CD4-positive, CD25-positive, alpha-beta regulatory T cell (primary cell): Measurements from ENCODE around the gene SYT1. TPM values are rescaled to one million over a fixed set of nuclear protein-coding genes. Genes with fewer than 3 reads are reported as not detected.

ENCODE experiments used
- ATAC-seq, 2 donors: fragments of 150-1000 bp; cut with Tn5 transposase; one replicate each; pipeline ENCODE4 v1.10.0; 2021; ENCODE audit warnings: low read depth in 2 of 2, moderate number of reproducible peaks in 2 of 2, moderate library complexity in 1 of 2
- DNase-seq, 3 donors: peaks; one replicate each; pipeline versions ENCODE4 v3.0.0 to v3.0.0-alpha.2; 2012 to 2022; ENCODE audit warnings: mixed read lengths in 1 of 3
- H3K27ac ChIP-seq: one replicate; pipeline ENCODE4 v1.7.0; 2013; ENCODE audit warnings: mild to moderate bottlenecking, low read length; ENCODE audit not compliant: insufficient read depth, poor library complexity, severe bottlenecking
- H3K27me3 ChIP-seq: one replicate; pipeline ENCODE4 v1.7.0; 2013; ENCODE audit warnings: low read length; ENCODE audit not compliant: control insufficient read depth, insufficient read depth
- H3K36me3 ChIP-seq: one replicate; pipeline ENCODE4 v1.7.0; 2013; ENCODE audit warnings: mild to moderate bottlenecking, low read length, moderate library complexity; ENCODE audit not compliant: control insufficient read depth, insufficient read depth
- H3K4me1 ChIP-seq: 2 replicates; pipeline ENCODE4 v1.7.0; 2013; ENCODE audit warnings: mild to moderate bottlenecking, low read length; ENCODE audit not compliant: insufficient read depth, control insufficient read depth, poor library complexity, severe bottlenecking
- H3K4me3 ChIP-seq: one replicate; pipeline ENCODE4 v1.7.0; 2013; ENCODE audit warnings: low read depth, mild to moderate bottlenecking, low read length, moderate library complexity
- H3K9me3 ChIP-seq, 2 experiments: 1 replicate in 1 of 2; 2 replicates in 1 of 2; pipeline ENCODE4 v1.7.0; 2013; ENCODE audit warnings: low read length in 2 of 2, mild to moderate bottlenecking in 1 of 2, moderate library complexity in 1 of 2; ENCODE audit not compliant: control insufficient read depth in 2 of 2
- H3K27ac Mint-ChIP-seq, 3 donors: one replicate each; pipeline ENCODE4 v1.8.0; 2020 to 2022; ENCODE audit warnings: mild to moderate bottlenecking in 3 of 3, mixed read lengths in 3 of 3, moderate library complexity in 2 of 3
- H3K27me3 Mint-ChIP-seq: one replicate; pipeline ENCODE4 v1.8.0; 2022; ENCODE audit warnings: mild to moderate bottlenecking, mixed read lengths
- H3K36me3 Mint-ChIP-seq: one replicate; pipeline ENCODE4 v1.8.0; 2020; ENCODE audit warnings: mixed read lengths
- H3K4me1 Mint-ChIP-seq, 4 donors: one replicate each; pipeline ENCODE4 v1.8.0; 2020 to 2022; ENCODE audit warnings: mixed read lengths in 4 of 4, mild to moderate bottlenecking in 1 of 4
- H3K4me3 Mint-ChIP-seq, 4 donors: one replicate each; pipeline ENCODE4 v1.8.0; 2020 to 2022; ENCODE audit warnings: mild to moderate bottlenecking in 4 of 4, mixed read lengths in 4 of 4, moderate library complexity in 3 of 4
- H3K9me3 Mint-ChIP-seq, 7 donors: one replicate each; pipeline ENCODE4 v1.8.0; 2020 to 2022; ENCODE audit warnings: mixed read lengths in 7 of 7, mild to moderate bottlenecking in 3 of 7, moderate library complexity in 2 of 7
- polyA plus RNA-seq, 4 donors: library from polyadenylated mRNA; unstranded; fragments of 300-500 nt; fragmentation: Illumina TruSeq; gene quantifications; one replicate each; pipeline ENCODE4 v1.2.3, GENCODE V29; 2021
- total RNA-seq: library from RNA; stranded (reverse); gene quantifications from one replicate; pipeline ENCODE4 v1.2.3, GENCODE V29; 2022

SYT1 gene
- total and polyA plus RNA-seq, 5 donors from 2014 or later = not detected

DNA sequence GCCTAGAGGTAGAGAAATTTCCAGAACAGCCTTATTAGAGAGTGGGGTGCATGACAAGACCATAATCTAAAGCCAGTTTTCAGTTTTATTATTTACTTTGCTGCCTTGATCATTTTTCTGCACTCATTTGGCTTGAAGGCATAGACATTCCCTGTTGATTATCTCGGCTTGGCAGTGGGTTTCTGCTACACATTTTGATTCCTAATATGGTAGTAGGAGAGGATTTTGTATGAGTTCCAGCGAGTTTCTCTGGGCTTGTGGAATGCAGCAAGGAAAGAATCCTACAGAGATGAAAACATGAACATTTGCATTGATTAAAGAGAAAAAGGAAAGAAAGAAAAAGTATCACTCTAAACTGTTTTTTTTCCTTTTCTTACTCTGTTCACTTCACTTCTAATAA lies 545.0 kb downstream of the SYT1 start:
- H3K36me3 ChIP-seq = no peaks in the 10 kb centered on the region
- H3K36me3 Mint-ChIP-seq = no peaks in the 10 kb centered on the region
- H3K4me3 ChIP-seq = no peak overlapping the region
- no peaks in the 10 kb centered on the region for H3K27me3 ChIP-seq
- ATAC-seq (no peak), DNase-seq (no peak)
- no peak overlapping the region for H3K27ac Mint-ChIP-seq
- peaks cover 0 to 5% (median 0%) of the 10 kb centered on the region in 7 donors for H3K9me3 Mint-ChIP-seq
- H3K9me3 ChIP-seq = no peaks in the 10 kb centered on the region
- H3K4me3 Mint-ChIP-seq = no peak overlapping the region
- no peaks in the 10 kb centered on the region for H3K4me1 ChIP-seq
- no peaks in the 10 kb centered on the region for H3K4me1 Mint-ChIP-seq
- H3K27me3 Mint-ChIP-seq = no peaks in the 10 kb centered on the region
- H3K27ac ChIP-seq = no peak overlapping the region

- no peaks in the 10 kb centered on the region for H3K36me3 ChIP-seq
- Mint-ChIP-seq H3K4me3 (no peak overlapping the region), H3K9me3 (peaks cover 0 to 5% (median 0%) of the 10 kb centered on the region in 7 donors), H3K36me3 (no peaks in the 10 kb centered on the region), H3K27me3 (no peaks in the 10 kb centered on the region), H3K4me1 (no peaks in the 10 kb centered on the region), H3K27ac (no peak overlapping the region)
- H3K9me3 ChIP-seq = no peaks in the 10 kb centered on the region
- no peaks in the 10 kb centered on the region for H3K27me3 ChIP-seq
- H3K27ac ChIP-seq = no peak overlapping the region
- H3K4me1 ChIP-seq = no peaks in the 10 kb centered on the region
- DNase-seq (no peak), ATAC-seq (no peak)
- no peak overlapping the region for H3K4me3 ChIP-seq
These were observed 547.2 kb downstream of the SYT1 start for GRCh38 chr12:79411791-79412190.

DNA sequence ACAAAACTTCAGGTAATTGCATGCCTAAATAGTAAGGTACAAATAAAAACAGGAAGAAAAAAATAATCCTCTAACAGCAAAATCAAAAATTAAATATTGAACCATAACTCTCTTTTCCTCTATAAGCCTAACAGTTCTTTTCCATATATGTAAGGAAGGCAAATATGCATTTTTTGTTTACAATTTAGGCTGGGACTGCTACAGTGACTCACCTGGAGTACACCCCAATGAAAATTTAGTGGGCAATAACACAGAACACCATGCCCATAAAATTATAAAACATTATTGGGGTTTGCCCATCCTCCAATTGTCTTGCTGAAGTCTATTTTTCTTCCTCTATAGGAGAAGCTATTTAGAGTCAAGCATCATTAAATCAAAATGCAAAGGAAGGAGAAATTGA lies 549.2 kb downstream of the SYT1 start:
- H3K27ac ChIP-seq = no peak overlapping the region
- DNase-seq (no peak), ATAC-seq (no peak)
- no peaks in the 10 kb centered on the region for H3K27me3 ChIP-seq
- Mint-ChIP-seq H3K27me3 (no peaks in the 10 kb centered on the region), H3K4me1 (no peaks in the 10 kb centered on the region), H3K36me3 (no peaks in the 10 kb centered on the region), H3K4me3 (no peak overlapping the region), H3K9me3 (peaks cover 0 to 5% (median 1%) of the 10 kb centered on the region in 7 donors), H3K27ac (no peak overlapping the region)
- H3K36me3 ChIP-seq = no peaks in the 10 kb centered on the region
- no peaks in the 10 kb centered on the region for H3K4me1 ChIP-seq
- no peaks in the 10 kb centered on the region for H3K9me3 ChIP-seq
- H3K4me3 ChIP-seq = no peak overlapping the region

GRCh38 chr12:79414252-79414651 lies 549.7 kb downstream of the SYT1 start:
- no peak overlapping the region for H3K4me3 Mint-ChIP-seq
- H3K4me1 Mint-ChIP-seq = no peaks in the 10 kb centered on the region
- Histone ChIP-seq H3K9me3 (no peaks in the 10 kb centered on the region), H3K36me3 (no peaks in the 10 kb centered on the region), H3K27ac (no peak overlapping the region), H3K4me3 (no peak overlapping the region), H3K27me3 (no peaks in the 10 kb centered on the region), H3K4me1 (no peaks in the 10 kb centered on the region)
- H3K27me3 Mint-ChIP-seq = no peaks in the 10 kb centered on the region
- ATAC-seq (no peak), DNase-seq (no peak)
- no peak overlapping the region for H3K27ac Mint-ChIP-seq
- no peaks in the 10 kb centered on the region for H3K36me3 Mint-ChIP-seq
- peaks cover 0 to 5% (median 1%) of the 10 kb centered on the region in 7 donors for H3K9me3 Mint-ChIP-seq

DNA sequence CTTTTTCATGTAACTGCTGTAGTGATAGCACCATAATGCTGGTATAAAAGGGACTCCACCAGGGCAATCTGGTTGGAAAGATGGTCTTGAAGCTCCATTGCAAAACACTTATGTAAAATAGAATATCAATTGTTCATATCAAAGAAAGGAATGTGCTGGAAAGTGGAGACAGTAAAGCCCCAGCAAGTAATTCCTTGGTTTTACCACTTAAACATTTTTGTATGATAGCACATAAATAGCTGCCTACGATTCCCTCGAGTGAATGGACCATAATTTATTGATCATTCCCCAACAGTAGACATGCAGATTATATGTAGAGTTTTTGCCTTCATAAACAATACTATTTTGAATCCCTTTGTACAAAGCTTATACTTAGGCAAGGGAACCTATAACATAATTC lies 550.7 kb downstream of the SYT1 start:
- Mint-ChIP-seq H3K27ac (no peak overlapping the region), H3K4me1 (no peaks in the 10 kb centered on the region), H3K36me3 (no peaks in the 10 kb centered on the region), H3K4me3 (no peak overlapping the region), H3K9me3 (peaks cover 0 to 5% (median 1%) of the 10 kb centered on the region in 7 donors), H3K27me3 (no peaks in the 10 kb centered on the region)
- Histone ChIP-seq H3K36me3 (no peaks in the 10 kb centered on the region), H3K4me1 (no peaks in the 10 kb centered on the region), H3K27ac (no peak overlapping the region), H3K9me3 (no peaks in the 10 kb centered on the region), H3K4me3 (no peak overlapping the region), H3K27me3 (no peaks in the 10 kb centered on the region)
- DNase-seq = no peak
- ATAC-seq = no peak

DNA sequence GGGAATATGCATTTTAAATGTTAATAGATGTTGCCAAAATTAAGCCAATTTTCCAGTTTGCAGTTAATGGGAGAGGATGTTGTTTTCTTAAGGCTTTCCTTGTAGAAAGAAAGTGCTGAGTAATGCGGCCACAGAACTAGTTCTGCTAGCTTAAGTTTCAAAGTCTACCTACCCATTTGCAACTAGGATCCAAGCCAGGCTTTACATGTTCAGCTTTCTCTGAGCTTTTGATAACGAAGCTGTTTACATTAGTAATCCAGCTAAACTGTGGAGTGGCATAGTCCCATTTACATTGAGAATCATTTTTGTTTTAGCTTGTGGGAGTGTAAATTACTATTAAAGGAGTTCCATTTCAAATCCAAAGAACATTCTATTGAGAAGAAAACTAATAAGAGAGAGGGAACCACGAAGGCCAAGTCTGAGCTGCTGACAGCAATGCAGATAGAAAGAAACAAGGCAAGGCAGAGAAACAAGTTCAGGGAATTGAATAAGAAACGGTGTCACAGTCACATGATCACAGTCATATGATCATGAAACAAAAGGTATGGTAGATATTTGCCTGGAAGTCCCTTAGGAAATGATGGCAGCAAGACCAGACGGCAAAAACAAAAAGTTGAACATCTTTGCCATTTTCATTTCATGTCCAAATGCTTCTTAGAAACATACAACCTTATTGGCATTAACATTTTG lies 551.3 kb downstream of the SYT1 start:
- H3K36me3 Mint-ChIP-seq = no peaks in the 10 kb centered on the region

GRCh38 chr12:79420146-79420618 lies 555.6 kb downstream of the SYT1 start:
- no peak for DNase-seq
- Histone ChIP-seq H3K4me1 (no peaks in the 10 kb centered on the region), H3K36me3 (no peaks in the 10 kb centered on the region), H3K27me3 (no peaks in the 10 kb centered on the region), H3K27ac (no peak overlapping the region), H3K4me3 (no peak overlapping the region), H3K9me3 (no peaks in the 10 kb centered on the region)
- Mint-ChIP-seq H3K27ac (no peak overlapping the region), H3K9me3 (peaks cover 0 to 11% (median 1%) of the 10 kb centered on the region in 7 donors), H3K27me3 (peaks cover 4% of the 10 kb centered on the region), H3K4me1 (no peaks in the 10 kb centered on the region), H3K36me3 (no peaks in the 10 kb centered on the region), H3K4me3 (no peak overlapping the region)
- ATAC-seq = no peak

More for the DNA sequence above, 551.3 kb downstream of the SYT1 start:
- H3K27ac Mint-ChIP-seq = no peak overlapping the region
- Histone ChIP-seq H3K9me3 (no peaks in the 10 kb centered on the region), H3K27ac (no peak overlapping the region), H3K4me1 (no peaks in the 10 kb centered on the region), H3K36me3 (no peaks in the 10 kb centered on the region), H3K27me3 (no peaks in the 10 kb centered on the region), H3K4me3 (no peak overlapping the region)
- ATAC-seq = no peak
- no peaks in the 10 kb centered on the region for H3K4me1 Mint-ChIP-seq
- H3K9me3 Mint-ChIP-seq = peaks cover 0 to 5% (median 1%) of the 10 kb centered on the region in 7 donors
- no peak overlapping the region for H3K4me3 Mint-ChIP-seq
- DNase-seq = no peak
- H3K27me3 Mint-ChIP-seq = no peaks in the 10 kb centered on the region

DNA sequence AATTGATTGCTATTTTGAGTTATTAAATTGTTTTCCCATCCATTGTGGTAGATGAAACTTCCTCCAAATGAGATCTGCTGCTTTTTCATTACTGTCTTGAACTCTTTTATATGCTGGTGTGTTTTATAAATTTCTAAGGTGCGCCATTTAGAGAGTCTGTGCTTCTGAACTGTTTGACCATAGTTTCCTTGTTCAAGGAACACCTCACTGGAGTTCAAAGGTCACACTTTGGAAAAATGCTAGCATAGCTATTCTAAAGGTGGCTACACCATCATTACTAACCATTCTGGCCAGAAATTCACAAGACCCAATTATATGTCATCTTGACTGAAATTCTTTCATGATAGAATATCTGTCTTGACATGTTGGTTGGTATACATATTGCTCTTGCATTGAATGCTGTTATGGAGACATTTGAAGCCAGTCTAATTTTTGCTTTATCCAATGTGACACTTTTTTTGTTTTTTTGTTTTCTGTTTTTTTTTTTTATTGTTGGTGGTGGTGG lies 556.7 kb downstream of the SYT1 start:
- Histone ChIP-seq H3K9me3 (no peaks in the 10 kb centered on the region), H3K4me1 (no peaks in the 10 kb centered on the region), H3K27me3 (no peaks in the 10 kb centered on the region), H3K4me3 (no peak overlapping the region), H3K36me3 (no peaks in the 10 kb centered on the region), H3K27ac (no peak overlapping the region)
- Mint-ChIP-seq H3K27ac (no peak overlapping the region), H3K4me1 (no peaks in the 10 kb centered on the region), H3K4me3 (no peak overlapping the region), H3K36me3 (no peaks in the 10 kb centered on the region), H3K9me3 (peaks cover 0 to 11% (median 1%) of the 10 kb centered on the region in 7 donors), H3K27me3 (peaks cover 5% of the 10 kb centered on the region)
- DNase-seq = no peak
- no peak for ATAC-seq
